PC-9 (cell line): ENCODE data around the gene METTL13. TPM values are rescaled to one million over a fixed set of nuclear protein-coding genes. Genes with fewer than 3 reads are reported as not detected.

ENCODE experiments used
- BruUV-seq: library from RNA; stranded (reverse); fragments of 400-500 nt; replicated peaks from 2 replicates; lab custom pipeline; 2021; lab: Mats Ljungman, UMichigan
- CTCF ChIA-PET: fragments of 300-600 bp; sonication (Branson Sonifier 250); formaldehyde crosslinking; loops from one replicate; lab custom pipeline; 2022; ENCODE audit warnings: antibody characterized with exemption; lab: Charles Lee
- POLR2A ChIA-PET: fragments of 300-600 bp; sonication (Branson Sonifier 250); formaldehyde crosslinking; loops from one replicate; lab custom pipeline; 2022; ENCODE audit warnings: antibody characterized with exemption; ENCODE audit not compliant: unreplicated experiment; lab: Charles Lee
- DNase-seq, 2 experiments: peaks; one replicate each; pipeline versions ENCODE4 v3.0.0 to v3.0.0-alpha.2; 2015 to 2022; ENCODE audit warnings: mixed read lengths in 1 of 2
- H2AFZ ChIP-seq: fragments of 200-600 bp; sonication (generic); 2 replicates; pipeline ENCODE4 v1.8.1; 2017; ENCODE audit warnings: antibody characterized with exemption
- H3F3A ChIP-seq: fragments of 200-600 bp; sonication (generic); 2 replicates; pipeline ENCODE4 v1.8.1; 2017; ENCODE audit warnings: antibody characterized with exemption, mild to moderate bottlenecking, low read depth; ENCODE audit not compliant: insufficient read depth
- H3K27ac ChIP-seq: fragments of 200-600 bp; sonication (generic); 2 replicates; pipeline ENCODE4 v1.6.1; 2016; ENCODE audit warnings: mixed run types
- H3K27me3 ChIP-seq: fragments of 200-600 bp; sonication (generic); 2 replicates; pipeline ENCODE4 v1.6.1; 2016; ENCODE audit warnings: low read depth, mixed run types; ENCODE audit not compliant: insufficient read depth
- H3K36me3 ChIP-seq: fragments of 200-600 bp; sonication (generic); 2 replicates; pipeline ENCODE4 v1.6.1; 2016; ENCODE audit warnings: low read depth, mixed run types
- H3K4me1 ChIP-seq: fragments of 200-600 bp; sonication (generic); replicated peaks from 2 replicates; pipeline ENCODE4 v1.6.1; 2016; ENCODE audit warnings: mixed run types; ENCODE audit not compliant: insufficient read depth
- H3K4me2 ChIP-seq: fragments of 200-600 bp; sonication (generic); 2 replicates; pipeline ENCODE4 v1.6.1; 2017; ENCODE audit warnings: mixed run types
- H3K4me3 ChIP-seq: fragments of 200-600 bp; sonication (generic); 2 replicates; pipeline ENCODE4 v1.6.1; 2016; ENCODE audit warnings: mixed run types
- H3K79me2 ChIP-seq: fragments of 200-600 bp; sonication (generic); 2 replicates; pipeline ENCODE4 v1.6.1; 2017; ENCODE audit warnings: low read depth, mixed run types
- H3K9me2 ChIP-seq: fragments of 200-600 bp; sonication (generic); 2 replicates; pipeline ENCODE4 v1.8.1; 2017; ENCODE audit warnings: mild to moderate bottlenecking; ENCODE audit not compliant: insufficient read depth
- H3K9me3 ChIP-seq: fragments of 200-600 bp; sonication (generic); 2 replicates; pipeline ENCODE4 v1.8.1; 2016; ENCODE audit warnings: low read depth; ENCODE audit not compliant: insufficient read depth
- H4K20me1 ChIP-seq: fragments of 200-600 bp; sonication (generic); 2 replicates; pipeline ENCODE4 v1.8.1; 2017; ENCODE audit not compliant: insufficient read depth
- EZH2 ChIP-seq: fragments of 200-600 bp; sonication (generic); IDR thresholded peaks from 2 replicates; pipeline ENCODE4 v1.8.0; 2017; ENCODE audit warnings: antibody characterized with exemption, low read depth
- intact Hi-C: fragments of 100-400 bp; cut with micrococcal nuclease; formaldehyde crosslinking; loops from one replicate; pipeline ENCODE4 v1.10.0; 2022; ENCODE audit not compliant: unreplicated experiment
- total RNA-seq: library from RNA; stranded (reverse); gene quantifications from 2 replicates; pipeline ENCODE4 v1.2.3, GENCODE V29; 2021
- TF ChIP-seq, protein P1 (sequence below): fragments of 200-600 bp; sonication (generic); conservative IDR thresholded peaks from 2 replicates; pipeline ENCODE4 v1.6.1; 2017; ENCODE audit warnings: mixed run types, antibody characterized with exemption, mild to moderate bottlenecking, moderate library complexity

The METTL13 gene
- total RNA-seq, 1 experiment from 2014 or later: 32.2 TPM

DNA sequence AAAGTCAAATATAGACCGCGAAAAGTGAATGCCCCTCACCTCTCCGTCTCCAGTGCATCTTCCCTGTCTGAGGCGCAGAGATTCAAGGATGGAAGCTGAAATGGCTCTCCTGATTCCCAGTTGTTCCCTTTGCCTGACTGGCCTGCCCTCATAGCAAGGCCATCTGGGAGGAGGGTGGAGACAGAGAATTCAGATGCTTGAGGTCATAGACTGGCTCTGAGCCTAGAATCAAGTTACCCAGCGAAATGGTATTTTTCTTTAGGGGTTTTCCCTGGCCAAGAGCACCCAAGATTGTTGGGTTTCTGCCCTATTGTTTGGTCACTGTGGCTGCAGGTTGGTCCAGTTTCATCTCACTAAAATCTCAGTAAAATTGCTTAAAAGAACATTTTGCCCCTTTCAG, 7.2 kb downstream of the METTL13 start:
- Histone ChIP-seq H2AFZ (no peak overlapping the region), H3F3A (no peaks in the 10 kb centered on the region), H3K4me1 (no peaks in the 10 kb centered on the region), H3K4me3 (no peak overlapping the region), H3K4me2 (no peak overlapping the region), H4K20me1 (peaks cover 12% of the 10 kb centered on the region; the same call in 1 of the 2 replicates), H3K9me3 (no peaks in the 10 kb centered on the region), H3K36me3 (peaks cover 51% of the 10 kb centered on the region), H3K9me2 (no peaks in the 10 kb centered on the region), H3K27ac (no peak overlapping the region), H3K27me3 (no peaks in the 10 kb centered on the region), H3K79me2 (peaks cover 24% of the 10 kb centered on the region)
- intact Hi-C loops: no loop called here
- no TSS peak for BruUV-seq
- ChIA-PET CTCF (no interaction called here), POLR2A (no interaction called here)
- DNase-seq: no peak
- TF ChIP-seq, protein P1, sequence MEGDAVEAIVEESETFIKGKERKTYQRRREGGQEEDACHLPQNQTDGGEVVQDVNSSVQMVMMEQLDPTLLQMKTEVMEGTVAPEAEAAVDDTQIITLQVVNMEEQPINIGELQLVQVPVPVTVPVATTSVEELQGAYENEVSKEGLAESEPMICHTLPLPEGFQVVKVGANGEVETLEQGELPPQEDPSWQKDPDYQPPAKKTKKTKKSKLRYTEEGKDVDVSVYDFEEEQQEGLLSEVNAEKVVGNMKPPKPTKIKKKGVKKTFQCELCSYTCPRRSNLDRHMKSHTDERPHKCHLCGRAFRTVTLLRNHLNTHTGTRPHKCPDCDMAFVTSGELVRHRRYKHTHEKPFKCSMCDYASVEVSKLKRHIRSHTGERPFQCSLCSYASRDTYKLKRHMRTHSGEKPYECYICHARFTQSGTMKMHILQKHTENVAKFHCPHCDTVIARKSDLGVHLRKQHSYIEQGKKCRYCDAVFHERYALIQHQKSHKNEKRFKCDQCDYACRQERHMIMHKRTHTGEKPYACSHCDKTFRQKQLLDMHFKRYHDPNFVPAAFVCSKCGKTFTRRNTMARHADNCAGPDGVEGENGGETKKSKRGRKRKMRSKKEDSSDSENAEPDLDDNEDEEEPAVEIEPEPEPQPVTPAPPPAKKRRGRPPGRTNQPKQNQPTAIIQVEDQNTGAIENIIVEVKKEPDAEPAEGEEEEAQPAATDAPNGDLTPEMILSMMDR: no peak
- TF ChIP-seq EZH2: no peak

- Histone ChIP-seq H3K36me3 (peaks cover 58% of the 10 kb centered on the region), H3K27me3 (no peaks in the 10 kb centered on the region), H3K4me2 (no peak overlapping the region), H3K79me2 (peaks cover 7% of the 10 kb centered on the region; the same call in 1 of the 2 replicates), H3K9me3 (no peaks in the 10 kb centered on the region), H3K4me1 (no peaks in the 10 kb centered on the region), H3K9me2 (no peaks in the 10 kb centered on the region), H4K20me1 (0 out of 2 replicates have a peak, but pooled peaks cover 8% of the 10 kb centered on the region), H2AFZ (no peak overlapping the region), H3K4me3 (no peak overlapping the region), H3F3A (no peaks in the 10 kb centered on the region), H3K27ac (no peak overlapping the region)
- CTCF ChIA-PET: interaction anchor here (0.7 kb wide), 1 partner anchor 145 kb away, joined by 3 read pairs; no protein-coding TSS in a partner anchor
- intact Hi-C loops: no loop called here
- BruUV-seq: no TSS peak
- POLR2A ChIA-PET: no interaction called here
- TF ChIP-seq EZH2: no peak
- TF ChIP-seq, protein P1: no peak
- no peak for DNase-seq
Observed at GRCh38 chr1:171790318-171790717, 8.9 kb downstream of the METTL13 start.

DNA sequence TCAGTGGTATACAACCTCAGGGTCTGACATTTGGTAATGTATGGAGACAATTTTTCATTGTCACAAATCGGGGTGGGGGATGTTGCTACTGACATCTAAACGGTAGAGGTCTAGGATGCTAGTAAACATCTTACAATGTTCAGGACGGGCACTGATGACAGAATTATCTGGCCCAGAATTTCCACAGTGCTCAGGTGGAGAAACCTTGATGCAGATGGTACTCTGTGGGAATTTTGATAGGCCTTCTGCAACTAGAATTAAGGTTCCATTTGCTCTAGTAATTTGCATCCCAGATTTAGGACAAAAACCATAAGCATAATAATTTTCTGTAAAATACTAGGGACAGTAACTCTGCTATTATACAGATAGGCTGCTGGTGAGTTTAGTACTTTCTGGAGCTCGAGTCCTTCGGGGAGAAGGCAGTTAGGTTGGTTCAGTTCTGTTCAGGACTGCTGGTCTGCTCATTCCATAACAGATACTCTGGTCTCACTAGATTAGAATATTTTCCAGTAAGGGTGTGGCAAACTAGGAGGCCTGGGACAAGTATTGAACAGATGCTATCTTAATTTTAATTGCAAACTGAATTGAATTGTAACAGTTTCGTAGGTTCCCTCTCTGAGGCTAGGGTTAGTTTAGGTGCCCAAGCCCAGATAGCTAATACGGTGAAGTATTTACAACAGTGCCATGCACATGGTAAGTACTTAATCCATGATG, 11.4 kb downstream of the METTL13 start:
- no peak for TF ChIP-seq EZH2
- TF ChIP-seq, protein P1: no peak
- POLR2A ChIA-PET: no interaction called here
- intact Hi-C loops: no loop called here
- H2AFZ ChIP-seq: no peak overlapping the region
- H3K4me2 ChIP-seq: no peak overlapping the region
- no peaks in the 10 kb centered on the region for H3K79me2 ChIP-seq
- CTCF ChIA-PET: no interaction called here
- 0 out of 2 replicates have a peak, but pooled peaks cover 8% of the 10 kb centered on the region for H4K20me1 ChIP-seq
- no peaks in the 10 kb centered on the region for H3K4me1 ChIP-seq
- peaks cover 54% of the 10 kb centered on the region for H3K36me3 ChIP-seq
- H3K9me3 ChIP-seq: no peaks in the 10 kb centered on the region
- no peaks in the 10 kb centered on the region for H3K27me3 ChIP-seq
- no peaks in the 10 kb centered on the region for H3K9me2 ChIP-seq
- H3K27ac ChIP-seq: no peak overlapping the region
- H3K4me3 ChIP-seq: no peak overlapping the region
- H3F3A ChIP-seq: no peaks in the 10 kb centered on the region
- BruUV-seq: no TSS peak
- DNase-seq: no peak
